Mesenchymal stem cell (in vitro differentiated cells and primary cell): ENCODE data around the gene CCDC152.

Experiments used
- DNase-seq: peaks from one replicate; pipeline ENCODE4 v3.0.0-alpha.2; 2013
- H2AFZ ChIP-seq: one replicate; pipeline ENCODE4 v1.6.1; 2013; ENCODE audit warnings: low read depth, mild to moderate bottlenecking, control low read depth, inconsistent platforms, low read length, moderate library complexity
- H2AK5ac ChIP-seq: 2 replicates; pipeline ENCODE4 v1.6.1; 2013; ENCODE audit warnings: low read length, moderate library complexity, mild to moderate bottlenecking, inconsistent platforms; ENCODE audit not compliant: severe bottlenecking
- H2BK120ac ChIP-seq: one replicate; pipeline ENCODE4 v1.6.1; 2013; ENCODE audit warnings: low read depth, mild to moderate bottlenecking, inconsistent platforms, low read length, moderate library complexity
- H2BK12ac ChIP-seq, 2 experiments: one replicate each; pipeline ENCODE4 v1.6.1; 2013; ENCODE audit warnings: inconsistent platforms in 2 of 2, low read length in 2 of 2, mild to moderate bottlenecking in 2 of 2, moderate library complexity in 2 of 2, control low read depth in 1 of 2
- H2BK15ac ChIP-seq: one replicate; pipeline ENCODE4 v1.6.1; 2013; ENCODE audit warnings: mild to moderate bottlenecking, low read depth, inconsistent platforms; ENCODE audit not compliant: poor library complexity, severe bottlenecking
- H2BK5ac ChIP-seq: 2 replicates; pipeline ENCODE4 v1.6.1; 2013; ENCODE audit warnings: low read depth, mild to moderate bottlenecking, low read length, control low read depth, inconsistent platforms; ENCODE audit not compliant: poor library complexity, severe bottlenecking
- H3K14ac ChIP-seq, 2 experiments: one replicate each; pipeline ENCODE4 v1.6.1; 2013; ENCODE audit warnings: inconsistent platforms in 2 of 2, low read length in 2 of 2, control low read depth in 1 of 2, mild to moderate bottlenecking in 1 of 2, moderate library complexity in 1 of 2
- H3K18ac ChIP-seq, 2 experiments: one replicate each; pipeline ENCODE4 v1.6.1; 2013; ENCODE audit warnings: inconsistent platforms in 2 of 2, low read length in 2 of 2, control low read depth in 1 of 2, low read depth in 1 of 2, mild to moderate bottlenecking in 1 of 2
- H3K23ac ChIP-seq, 2 experiments: one replicate each; pipeline ENCODE4 v1.6.1; 2013; ENCODE audit warnings: inconsistent platforms in 2 of 2, low read length in 2 of 2, mild to moderate bottlenecking in 2 of 2, moderate library complexity in 2 of 2, control low read depth in 1 of 2
- H3K27ac ChIP-seq: 2 replicates; pipeline ENCODE4 v1.5.1; 2013; ENCODE audit warnings: mild to moderate bottlenecking, moderate library complexity, low read length, control low read depth, inconsistent platforms; ENCODE audit not compliant: poor library complexity, severe bottlenecking
- H3K27me3 ChIP-seq, 2 experiments: 2 replicates each; pipeline versions ENCODE4 v1.6.1 to v1.7.0; 2013; ENCODE audit warnings: low read length in 2 of 2, mild to moderate bottlenecking in 2 of 2, moderate library complexity in 2 of 2, control low read depth in 1 of 2, inconsistent platforms in 1 of 2; ENCODE audit not compliant: control insufficient read depth in 1 of 2, insufficient read depth in 1 of 2
- H3K36me3 ChIP-seq, 2 experiments: 2 replicates each; pipeline versions ENCODE4 v1.6.1 to v1.7.0; 2013; ENCODE audit warnings: low read length in 2 of 2, control low read depth in 1 of 2, inconsistent platforms in 1 of 2, low read depth in 1 of 2, mild to moderate bottlenecking in 1 of 2; ENCODE audit not compliant: insufficient read depth in 2 of 2, control insufficient read depth in 1 of 2
- H3K4ac ChIP-seq, 2 experiments: one replicate each; pipeline ENCODE4 v1.6.1; 2013; ENCODE audit warnings: inconsistent platforms in 2 of 2, low read length in 2 of 2, mild to moderate bottlenecking in 2 of 2, moderate library complexity in 2 of 2, control low read depth in 1 of 2, low read depth in 1 of 2
- H3K4me1 ChIP-seq: 2 replicates; pipeline ENCODE4 v1.6.1; 2013; ENCODE audit warnings: low read depth, low read length, control low read depth; ENCODE audit not compliant: control insufficient read depth, insufficient read depth
- H3K4me2 ChIP-seq: 2 replicates; pipeline ENCODE4 v1.6.1; 2013; ENCODE audit warnings: low read length, mild to moderate bottlenecking, inconsistent platforms; ENCODE audit not compliant: poor library complexity, severe bottlenecking
- H3K4me3 ChIP-seq, 2 experiments: 2 replicates each; pipeline versions ENCODE4 v1.5.1 to v1.7.0; 2013; ENCODE audit warnings: low read length in 2 of 2, mild to moderate bottlenecking in 2 of 2, control low read depth in 1 of 2, low read depth in 1 of 2; ENCODE audit not compliant: insufficient read depth in 1 of 2
- H3K79me1 ChIP-seq: replicated peaks from 2 replicates; pipeline ENCODE4 v1.6.1; 2013; ENCODE audit warnings: mild to moderate bottlenecking, control low read depth, low read length, inconsistent platforms; ENCODE audit not compliant: poor library complexity, severe bottlenecking
- H3K9ac ChIP-seq: 2 replicates; pipeline ENCODE4 v1.7.0; 2013; ENCODE audit warnings: mild to moderate bottlenecking, low read length, moderate library complexity
- H3K9me3 ChIP-seq: 2 replicates; pipeline ENCODE4 v1.7.0; 2013; ENCODE audit warnings: mild to moderate bottlenecking, low read length; ENCODE audit not compliant: control insufficient read depth
- H4K8ac ChIP-seq: one replicate; pipeline ENCODE4 v1.6.1; 2013; ENCODE audit warnings: inconsistent platforms, mild to moderate bottlenecking, low read length, moderate library complexity
- H4K91ac ChIP-seq: one replicate; pipeline ENCODE4 v1.6.1; 2013; ENCODE audit warnings: mild to moderate bottlenecking, low read length, inconsistent platforms
- WGBS: methylation state at CpG from one replicate; pipeline ENCODE4 v1.1.7; 2013; ENCODE audit warnings: mixed read lengths; 5-methylcytosine and 5-hydroxymethylcytosine counted together

The CCDC152 gene

DNA sequence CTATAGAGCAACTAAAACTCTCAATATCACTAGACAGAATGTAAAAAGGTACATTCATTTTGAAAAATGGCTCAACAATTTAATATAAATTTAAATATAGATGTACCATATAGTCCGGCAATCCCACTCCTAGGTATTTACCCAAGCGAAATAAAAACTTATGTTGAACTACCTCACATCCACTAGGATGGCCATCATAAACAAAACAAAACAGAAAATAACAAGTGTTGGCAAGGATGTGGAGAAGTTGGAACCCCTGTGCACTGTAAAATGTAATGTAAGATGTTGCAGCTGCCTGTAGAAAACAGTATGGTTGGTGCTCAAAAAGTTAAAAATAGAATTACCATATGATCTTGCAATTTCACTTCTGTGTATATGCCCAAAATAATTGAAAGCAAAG is 91.9 kb downstream of the CCDC152 start:
- Histone ChIP-seq H3K4me3 (no peak overlapping the region), H2BK12ac (no peak overlapping the region)

DNA sequence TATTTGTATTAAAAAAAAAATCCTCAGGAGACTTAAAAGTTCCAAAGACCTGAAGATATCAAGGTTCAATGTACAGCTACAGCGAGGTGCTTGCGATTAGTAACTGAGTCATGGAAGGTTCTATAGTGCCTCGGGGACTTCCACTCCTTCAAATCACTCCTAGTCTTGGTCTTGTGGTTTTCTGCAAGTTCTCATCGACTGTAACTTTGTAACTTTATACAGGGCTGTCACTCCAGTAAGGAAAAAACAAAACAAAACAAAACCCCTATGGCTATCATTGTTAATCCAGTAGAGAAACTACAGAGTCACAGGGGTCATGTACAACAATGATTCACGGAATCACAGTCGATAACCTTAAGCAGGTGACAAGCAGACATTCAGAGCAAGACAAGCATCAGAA is 94.9 kb downstream of the CCDC152 start:
- Histone ChIP-seq H3K27ac (no peak overlapping the region), H2BK120ac (no peak overlapping the region), H3K79me1 (no peaks in the 10 kb centered on the region), H3K36me3 (no peaks in the 10 kb centered on the region), H3K4me1 (no peaks in the 10 kb centered on the region), H2AK5ac (no peak overlapping the region), H2BK15ac (no peak overlapping the region), H3K9me3 (no peaks in the 10 kb centered on the region), H3K4ac (no peak overlapping the region), H3K9ac (no peak overlapping the region), H2BK12ac (no peak overlapping the region), H3K4me3 (no peak overlapping the region), H4K8ac (no peak overlapping the region), H2AFZ (no peak overlapping the region), H3K14ac (no peak overlapping the region), H3K27me3 (no peaks in the 10 kb centered on the region), H4K91ac (no peak overlapping the region), H2BK5ac (no peak overlapping the region), H3K18ac (no peak overlapping the region), H3K4me2 (no peak overlapping the region), H3K23ac (no peak overlapping the region)
- no peak for DNase-seq
- 89% methylated on average over 6 of the region's 6 CpGs for WGBS

More for the DNA sequence above, 91.9 kb downstream of the CCDC152 start:
- H3K79me1 ChIP-seq, result no peaks in the 10 kb centered on the region
- no peak overlapping the region for H3K27ac ChIP-seq
- no peaks in the 10 kb centered on the region for H3K36me3 ChIP-seq
- H3K14ac ChIP-seq, result no peak overlapping the region
- no peak overlapping the region for H4K91ac ChIP-seq
- H4K8ac ChIP-seq, result no peak overlapping the region
- H3K9ac ChIP-seq, result no peak overlapping the region
- H3K9me3 ChIP-seq, result no peaks in the 10 kb centered on the region
- H3K4me2 ChIP-seq, result no peak overlapping the region
- H2BK120ac ChIP-seq, result no peak overlapping the region
- DNase-seq, result no peak
- H2AFZ ChIP-seq, result no peak overlapping the region
- no peak overlapping the region for H3K23ac ChIP-seq
- H3K18ac ChIP-seq, result no peak overlapping the region
- no peak overlapping the region for H2BK15ac ChIP-seq
- H3K27me3 ChIP-seq, result no peaks in the 10 kb centered on the region
- no peaks in the 10 kb centered on the region for H3K4me1 ChIP-seq
- no peak overlapping the region for H2AK5ac ChIP-seq
- WGBS, result 100% methylated on average over 2 of the region's 2 CpGs
- no peak overlapping the region for H2BK5ac ChIP-seq
- H3K4ac ChIP-seq, result no peak overlapping the region
